Kidney epithelial cell (primary cell): ENCODE results near the gene MBD3L2B. TPM values are rescaled to one million over a fixed set of nuclear protein-coding genes. Genes with fewer than 3 reads are reported as not detected.

Experiments used
- DNase-seq: peaks from one replicate; pipeline ENCODE4 v3.0.0-alpha.2; 2010; ENCODE audit warnings: low read depth
- H3K27me3 ChIP-seq: 2 replicates; pipeline ENCODE4 v1.6.0; 2011; ENCODE audit warnings: low read length; ENCODE audit not compliant: control insufficient read depth, insufficient read depth
- H3K36me3 ChIP-seq: 2 replicates; pipeline ENCODE4 v1.5.1; 2011; ENCODE audit warnings: low read length; ENCODE audit not compliant: control insufficient read depth, insufficient read depth
- H3K4me3 ChIP-seq: 2 replicates; pipeline ENCODE4 v1.5.1; 2011; ENCODE audit warnings: low read depth, mild to moderate bottlenecking, control low read depth, low read length
- CTCF ChIP-seq: IDR thresholded peaks from 2 replicates; pipeline ENCODE4 v1.5.1; 2011; ENCODE audit warnings: mild to moderate bottlenecking, moderate library complexity, low read length, control low read depth, inconsistent platforms; ENCODE audit not compliant: insufficient read depth, poor library complexity, severe bottlenecking
- total RNA-seq: library from RNA; depleted of rRNA; stranded (reverse); fragments of >200 nt; gene quantifications from 2 replicates; pipeline ENCODE4 v1.2.3, GENCODE V29; 2015

MBD3L2B gene
- total RNA-seq, 1 donor from 2014 or later, result not detected

GRCh38 chr19:7004313-7004931, 16.8 kb downstream of the MBD3L2B start:
- H3K36me3 ChIP-seq, result no peaks in the 10 kb centered on the region
- TF ChIP-seq CTCF, result peak; percentile 80
- DNase-seq, result peak; percentile 7

DNA sequence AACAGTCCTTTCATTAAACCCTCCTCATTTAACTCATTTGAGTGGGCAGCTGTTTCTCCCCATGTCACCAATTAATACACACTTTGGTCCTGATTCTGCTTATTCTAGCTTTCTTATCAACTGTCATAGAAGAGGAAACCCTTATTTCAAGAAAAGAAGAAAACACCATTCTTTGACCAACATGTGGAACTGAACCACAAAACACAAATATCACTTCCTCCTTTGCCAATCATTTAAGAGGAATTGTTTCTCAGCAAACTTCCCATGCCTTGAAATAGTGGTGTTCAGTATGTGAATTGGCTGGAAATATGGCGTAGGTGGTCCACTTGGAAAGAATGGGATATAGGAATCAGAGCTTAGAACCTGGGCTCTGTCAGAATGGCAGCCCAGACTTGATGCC, 20.4 kb downstream of the MBD3L2B start:
- Histone ChIP-seq H3K36me3 (no peaks in the 10 kb centered on the region), H3K27me3 (no peaks in the 10 kb centered on the region), H3K4me3 (no peak overlapping the region)
- no peak for DNase-seq
- TF ChIP-seq CTCF, result no peak

More at GRCh38 chr19:7004313-7004931, 16.8 kb downstream of the MBD3L2B start:
- H3K27me3 ChIP-seq, result no peaks in the 10 kb centered on the region
- H3K4me3 ChIP-seq, result no peak overlapping the region

- no peaks in the 10 kb centered on the region for H3K36me3 ChIP-seq
- DNase-seq, result no peak
- no peaks in the 10 kb centered on the region for H3K27me3 ChIP-seq
- no peak overlapping the region for H3K4me3 ChIP-seq
- no peak for TF ChIP-seq CTCF
These were observed 20.9 kb downstream of the MBD3L2B start for GRCh38 chr19:7000333-7000732.

DNA sequence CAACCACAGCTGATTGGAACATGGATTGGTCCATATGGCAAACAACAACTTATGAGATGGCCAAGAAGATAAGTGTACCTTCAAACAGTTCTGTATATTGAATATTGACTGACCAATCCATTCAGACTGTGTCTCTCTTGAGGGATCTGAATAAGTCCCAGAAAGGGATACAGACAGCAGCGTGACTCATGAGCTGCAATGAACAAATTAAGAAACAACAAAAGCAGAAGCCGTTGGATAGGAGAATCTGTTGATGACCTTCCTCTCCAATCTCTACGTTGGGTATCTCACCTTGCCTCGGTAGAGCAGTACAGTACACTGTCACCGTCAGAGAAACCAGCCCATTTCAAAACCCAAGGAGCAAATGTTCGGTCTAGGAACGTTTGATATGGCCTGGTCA, 21.3 kb downstream of the MBD3L2B start:
- no peak overlapping the region for H3K4me3 ChIP-seq
- no peak for DNase-seq
- TF ChIP-seq CTCF, result no peak
- H3K36me3 ChIP-seq, result no peaks in the 10 kb centered on the region
- H3K27me3 ChIP-seq, result no peaks in the 10 kb centered on the region

- Histone ChIP-seq H3K27me3 (no peaks in the 10 kb centered on the region), H3K36me3 (no peaks in the 10 kb centered on the region), H3K4me3 (no peak overlapping the region)
- TF ChIP-seq CTCF, result no peak
- DNase-seq, result no peak
These were observed 23.4 kb downstream of the MBD3L2B start for GRCh38 chr19:6997679-6998445.

DNA sequence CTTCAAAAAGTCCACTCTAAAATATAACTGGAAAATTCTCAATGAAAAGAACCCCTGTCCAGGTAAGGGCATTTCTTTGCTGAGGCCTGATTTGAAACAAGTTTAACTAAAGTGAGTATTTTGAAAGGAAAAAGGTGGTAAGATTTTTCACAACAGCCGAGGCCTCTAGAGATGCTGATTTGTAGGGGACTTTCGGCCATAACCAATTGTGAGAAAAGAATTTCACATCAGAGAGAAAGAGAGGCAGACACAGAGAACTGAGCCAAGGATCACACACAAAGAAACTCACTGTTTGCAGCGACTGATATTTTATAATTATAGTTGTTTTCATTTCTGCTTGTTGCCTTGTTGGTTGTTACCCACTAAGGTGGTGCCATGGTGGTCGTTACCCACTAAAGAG, 24.4 kb downstream of the MBD3L2B start:
- no peak for TF ChIP-seq CTCF
- H3K4me3 ChIP-seq, result no peak overlapping the region
- no peak for DNase-seq
- H3K27me3 ChIP-seq, result no peaks in the 10 kb centered on the region
- no peaks in the 10 kb centered on the region for H3K36me3 ChIP-seq
